Neural progenitor cell (in vitro differentiated cells): ENCODE data around the gene MINDY4. TPM values are rescaled to one million over a fixed set of nuclear protein-coding genes. Genes with fewer than 3 reads are reported as not detected.
A peak's percentile ranks its signal among the peaks of the same experiment; 100 is the strongest.

Source experiments
- DNase-seq: peaks from one replicate; pipeline ENCODE4 v3.0.0-alpha.2; 2016; ENCODE audit warnings: low spot score
- H2AFZ ChIP-seq: fragments of 200-600 bp; sonication (generic); replicated peaks from 2 replicates; pipeline ENCODE4 v1.6.1; 2016; ENCODE audit warnings: antibody characterized with exemption
- H3F3A ChIP-seq: fragments of 200-600 bp; sonication (generic); 2 replicates; pipeline ENCODE4 v1.6.1; 2016; ENCODE audit warnings: antibody characterized with exemption, low read depth
- H3K27ac ChIP-seq: fragments of 200-600 bp; sonication (generic); 2 replicates; pipeline ENCODE4 v1.5.1; 2016; ENCODE audit warnings: mild to moderate bottlenecking
- H3K27me3 ChIP-seq: fragments of 200-600 bp; sonication (generic); 2 replicates; pipeline ENCODE4 v1.6.1; 2016; ENCODE audit warnings: mild to moderate bottlenecking, moderate library complexity
- H3K36me3 ChIP-seq: fragments of 200-600 bp; sonication (generic); 2 replicates; pipeline ENCODE4 v1.5.1; 2016
- H3K4me1 ChIP-seq: fragments of 200-600 bp; sonication (generic); 2 replicates; pipeline ENCODE4 v1.6.1; 2016; ENCODE audit warnings: mixed run types
- H3K4me2 ChIP-seq: fragments of 200-600 bp; sonication (generic); 2 replicates; pipeline ENCODE4 v1.6.1; 2016
- H3K4me3 ChIP-seq: fragments of 200-600 bp; sonication (generic); 2 replicates; pipeline ENCODE4 v1.5.1; 2016
- H3K79me2 ChIP-seq: fragments of 200-600 bp; sonication (generic); 2 replicates; pipeline ENCODE4 v1.6.1; 2016; ENCODE audit warnings: low read depth
- H3K9ac ChIP-seq: fragments of 200-600 bp; sonication (generic); 2 replicates; pipeline ENCODE4 v1.6.1; 2016
- H3K9me3 ChIP-seq: fragments of 200-600 bp; sonication (generic); 2 replicates; pipeline ENCODE4 v1.5.1; 2016; ENCODE audit warnings: low read depth
- H4K20me1 ChIP-seq: fragments of 200-600 bp; sonication (generic); 2 replicates; pipeline ENCODE4 v1.6.1; 2016; ENCODE audit warnings: low read depth
- H3K27ac Mint-ChIP-seq: 3 replicates; pipeline ENCODE4 v1.8.0; 2021; ENCODE audit warnings: mixed read lengths
- H3K27me3 Mint-ChIP-seq: 2 replicates; pipeline ENCODE4 v1.8.0; 2022; ENCODE audit warnings: low read depth, mild to moderate bottlenecking, inconsistent platforms, moderate library complexity, mixed read lengths; ENCODE audit not compliant: insufficient read depth
- H3K36me3 Mint-ChIP-seq: 3 replicates; pipeline ENCODE4 v1.8.0; 2021; ENCODE audit warnings: mixed read lengths
- H3K4me1 Mint-ChIP-seq: 3 replicates; pipeline ENCODE4 v1.8.0; 2021; ENCODE audit warnings: mixed read lengths
- H3K4me3 Mint-ChIP-seq: 3 replicates; pipeline ENCODE4 v1.8.0; 2021; ENCODE audit warnings: mild to moderate bottlenecking, moderate library complexity, mixed read lengths
- H3K9me3 Mint-ChIP-seq: 3 replicates; pipeline ENCODE4 v1.8.0; 2020; ENCODE audit warnings: mixed read lengths
- CTCF ChIP-seq: fragments of 200-600 bp; sonication (generic); IDR thresholded peaks from 2 replicates; pipeline ENCODE4 v1.5.1; 2017; ENCODE audit warnings: antibody characterized with exemption, mild to moderate bottlenecking
- EZH2 ChIP-seq: fragments of 200-600 bp; sonication (generic); IDR thresholded peaks from 2 replicates; pipeline ENCODE4 v1.6.1; 2017; ENCODE audit warnings: antibody characterized with exemption, mild to moderate bottlenecking, moderate library complexity
- EZH2phosphoT487 ChIP-seq: fragments of 200-600 bp; sonication (generic); IDR thresholded peaks from 2 replicates; pipeline ENCODE4 v1.6.1; 2017; ENCODE audit warnings: antibody characterized with exemption
- total RNA-seq: library from RNA; depleted of rRNA; stranded (reverse); fragments of >200 nt; gene quantifications from 2 replicates; pipeline ENCODE4 v1.2.3, GENCODE V29; 2015; ENCODE audit warnings: low replicate concordance

MINDY4 gene
- total RNA-seq, 1 donor from 2014 or later: 5.9 TPM

- no peaks in the 10 kb centered on the region for H3K36me3 Mint-ChIP-seq
- H2AFZ ChIP-seq: no peak overlapping the region
Measured at GRCh38 chr7:30730996-30731395, 40.2 kb upstream of the MINDY4 start.

GRCh38 chr7:30731581-30731980 is 39.6 kb upstream of the MINDY4 start:
- Mint-ChIP-seq H3K4me3 (no peak overlapping the region), H3K9me3 (peaks cover 10% of the 10 kb centered on the region), H3K27ac (peak overlapping the region; percentile 51), H3K4me1 (peaks cover 5% of the 10 kb centered on the region), H3K36me3 (no peaks in the 10 kb centered on the region), H3K27me3 (peaks cover 3% of the 10 kb centered on the region)
- no peak overlapping the region for H3K27ac ChIP-seq
- H3K4me2 ChIP-seq: no peak overlapping the region
- H3K27me3 ChIP-seq: no peaks in the 10 kb centered on the region
- H3K9ac ChIP-seq: no peak overlapping the region
- H2AFZ ChIP-seq: no peak overlapping the region
- no peak for DNase-seq
- H3F3A ChIP-seq: no peaks in the 10 kb centered on the region
- no peak overlapping the region for H3K4me3 ChIP-seq
- no peaks in the 10 kb centered on the region for H3K36me3 ChIP-seq
- H3K9me3 ChIP-seq: no peaks in the 10 kb centered on the region
- no peaks in the 10 kb centered on the region for H3K79me2 ChIP-seq
- peaks cover 5% of the 10 kb centered on the region for H3K4me1 ChIP-seq
- no peaks in the 10 kb centered on the region for H4K20me1 ChIP-seq
- TF ChIP-seq EZH2phosphoT487 (no peak), EZH2 (no peak), CTCF (no peak)

More at GRCh38 chr7:30730996-30731395, 40.2 kb upstream of the MINDY4 start:
- Mint-ChIP-seq H3K4me3 (no peak overlapping the region), H3K4me1 (peaks cover 5% of the 10 kb centered on the region), H3K27me3 (peaks cover 5% of the 10 kb centered on the region), H3K27ac (no peak overlapping the region), H3K9me3 (peaks cover 10% of the 10 kb centered on the region)
- no peaks in the 10 kb centered on the region for H3K27me3 ChIP-seq
- no peak for TF ChIP-seq EZH2
- no peak for TF ChIP-seq CTCF
- TF ChIP-seq EZH2phosphoT487: no peak
- no peak overlapping the region for H3K27ac ChIP-seq
- no peak overlapping the region for H3K4me3 ChIP-seq
- no peak for DNase-seq
- H3K79me2 ChIP-seq: no peaks in the 10 kb centered on the region
- H3K4me2 ChIP-seq: no peak overlapping the region
- no peaks in the 10 kb centered on the region for H3F3A ChIP-seq
- no peaks in the 10 kb centered on the region for H3K36me3 ChIP-seq
- H4K20me1 ChIP-seq: no peaks in the 10 kb centered on the region
- peaks cover 5% of the 10 kb centered on the region for H3K4me1 ChIP-seq
- H3K9ac ChIP-seq: no peak overlapping the region
- H3K9me3 ChIP-seq: no peaks in the 10 kb centered on the region

GRCh38 chr7:30732606-30733005 is 38.6 kb upstream of the MINDY4 start:
- no peak for TF ChIP-seq EZH2phosphoT487
- TF ChIP-seq EZH2: no peak
- Histone ChIP-seq H3K9me3 (no peaks in the 10 kb centered on the region), H3K27me3 (no peaks in the 10 kb centered on the region), H2AFZ (no peak overlapping the region), H3K4me3 (no peak overlapping the region), H3F3A (no peaks in the 10 kb centered on the region), H3K79me2 (no peaks in the 10 kb centered on the region), H3K4me1 (no peaks in the 10 kb centered on the region), H3K27ac (no peak overlapping the region), H3K9ac (no peak overlapping the region), H3K36me3 (no peaks in the 10 kb centered on the region), H4K20me1 (no peaks in the 10 kb centered on the region), H3K4me2 (no peak overlapping the region)
- DNase-seq: no peak
- Mint-ChIP-seq H3K9me3 (peaks cover 10% of the 10 kb centered on the region), H3K27me3 (peaks cover 3% of the 10 kb centered on the region), H3K36me3 (no peaks in the 10 kb centered on the region), H3K4me1 (peaks cover 5% of the 10 kb centered on the region), H3K27ac (no peak overlapping the region), H3K4me3 (no peak overlapping the region)

- Histone ChIP-seq H3K79me2 (no peaks in the 10 kb centered on the region), H3K9me3 (no peaks in the 10 kb centered on the region), H3K27me3 (no peaks in the 10 kb centered on the region), H2AFZ (no peak overlapping the region), H3K4me2 (no peak overlapping the region), H3K27ac (no peak overlapping the region), H3K9ac (no peak overlapping the region), H4K20me1 (no peaks in the 10 kb centered on the region), H3F3A (no peaks in the 10 kb centered on the region), H3K4me3 (no peak overlapping the region), H3K4me1 (no peaks in the 10 kb centered on the region), H3K36me3 (no peaks in the 10 kb centered on the region)
- Mint-ChIP-seq H3K9me3 (peaks cover 10% of the 10 kb centered on the region), H3K4me1 (peaks cover 2% of the 10 kb centered on the region), H3K4me3 (no peak overlapping the region), H3K27ac (no peak overlapping the region), H3K27me3 (peaks cover 3% of the 10 kb centered on the region), H3K36me3 (no peaks in the 10 kb centered on the region)
- TF ChIP-seq EZH2phosphoT487 (no peak), EZH2 (no peak), CTCF (no peak)
- DNase-seq: no peak
Measured at GRCh38 chr7:30733216-30733615, 38.0 kb upstream of the MINDY4 start.
